ENCODE measurements around the gene VPS13A. TPM values are rescaled to one million over a fixed set of nuclear protein-coding genes. Genes with fewer than 3 reads are reported as not detected.

The VPS13A gene
- total RNA-seq, 1 experiment from 2014 or later: 31.5 TPM

DNA sequence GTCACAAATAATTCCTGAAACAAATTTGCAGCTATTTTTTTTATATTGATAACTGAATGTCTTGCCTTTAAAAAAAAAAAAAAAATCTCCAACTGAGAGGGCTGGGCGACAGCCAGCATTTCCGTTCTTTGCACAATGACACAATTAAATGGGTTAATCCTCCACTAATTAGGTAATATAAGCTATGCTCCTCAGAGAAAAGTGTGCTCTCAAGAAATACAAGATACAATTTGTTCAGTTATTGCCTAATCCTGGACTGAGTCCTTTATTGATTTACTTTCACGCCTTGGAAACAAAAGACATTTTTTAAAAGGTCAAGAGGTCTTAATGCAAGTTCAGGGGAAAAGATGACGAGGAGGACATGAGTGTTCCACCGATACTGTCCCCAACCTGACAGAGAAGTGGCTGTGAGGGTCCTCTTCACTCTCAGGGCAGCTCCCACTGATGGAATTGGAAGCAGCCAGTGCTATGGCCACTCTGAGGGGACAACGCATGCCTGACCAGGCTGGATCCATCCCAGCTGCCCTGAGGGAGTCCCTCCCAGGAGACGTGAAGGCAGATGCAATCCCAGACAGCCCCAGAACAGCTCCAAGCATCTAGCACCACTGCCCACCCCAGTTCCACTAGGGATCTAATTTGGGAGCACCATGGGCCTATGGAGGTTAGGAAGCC, 250.1 kb downstream of the VPS13A start:
- Mint-ChIP-seq H3K9me3 (no peaks in the 10 kb centered on the region), H3K4me3 (no peak overlapping the region), H3K4me1 (no peaks in the 10 kb centered on the region), H3K27me3 (ENCODE audit: low read depth) (no peaks in the 10 kb centered on the region), H3K36me3 (peaks cover 34% of the 10 kb centered on the region), H3K27ac (no peak overlapping the region)
- TF ChIP-seq ATF3 (CRISPR knock-in tag; conservative IDR thresholded peaks at IDR 0.05): no peak
- TF ChIP-seq ELF4 (CRISPR knock-in tag; IDR thresholded peaks at IDR 0.05; ENCODE audit: low read depth): no peak
- TF ChIP-seq FOXJ3 (CRISPR knock-in tag; IDR thresholded peaks at IDR 0.05; ENCODE audit: borderline replicate concordance): no peak
- TF ChIP-seq ZNF671 (CRISPR knock-in tag; IDR thresholded peaks at IDR 0.05): no peak
- no peak for TF ChIP-seq RELA (CRISPR knock-in tag; IDR thresholded peaks at IDR 0.05; ENCODE audit: borderline replicate concordance)
- TF ChIP-seq SP1 (CRISPR knock-in tag; conservative IDR thresholded peaks at IDR 0.05): no peak
- TF ChIP-seq, protein P1, sequence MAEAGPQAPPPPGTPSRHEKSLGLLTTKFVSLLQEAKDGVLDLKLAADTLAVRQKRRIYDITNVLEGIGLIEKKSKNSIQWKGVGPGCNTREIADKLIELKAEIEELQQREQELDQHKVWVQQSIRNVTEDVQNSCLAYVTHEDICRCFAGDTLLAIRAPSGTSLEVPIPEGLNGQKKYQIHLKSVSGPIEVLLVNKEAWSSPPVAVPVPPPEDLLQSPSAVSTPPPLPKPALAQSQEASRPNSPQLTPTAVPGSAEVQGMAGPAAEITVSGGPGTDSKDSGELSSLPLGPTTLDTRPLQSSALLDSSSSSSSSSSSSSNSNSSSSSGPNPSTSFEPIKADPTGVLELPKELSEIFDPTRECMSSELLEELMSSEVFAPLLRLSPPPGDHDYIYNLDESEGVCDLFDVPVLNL (CRISPR knock-in tag; IDR thresholded peaks at IDR 0.05; ENCODE audit: borderline replicate concordance, low read depth): no peak
- TF ChIP-seq HMGA2 (CRISPR knock-in tag; IDR thresholded peaks at IDR 0.05): no peak
- no peak for TF ChIP-seq NFE2L1 (CRISPR knock-in tag; IDR thresholded peaks at IDR 0.05)
- TF ChIP-seq TEAD4 (CRISPR knock-in tag; IDR thresholded peaks at IDR 0.05): no peak
- TF ChIP-seq MXD4 (CRISPR knock-in tag; IDR thresholded peaks at IDR 0.05; ENCODE audit: borderline replicate concordance): no peak
- TF ChIP-seq IRF2 (CRISPR knock-in tag; IDR thresholded peaks at IDR 0.05; ENCODE audit: borderline replicate concordance, low read depth): no peak
- TF ChIP-seq ZNF281 (CRISPR knock-in tag; IDR thresholded peaks at IDR 0.05): no peak
- TF ChIP-seq IRF1 (CRISPR knock-in tag; IDR thresholded peaks at IDR 0.05): no peak
- no peak for TF ChIP-seq OVOL2 (CRISPR knock-in tag; IDR thresholded peaks at IDR 0.05; ENCODE audit: borderline replicate concordance)
- no peak for TF ChIP-seq GTF2I (CRISPR knock-in tag; conservative IDR thresholded peaks at IDR 0.05)
- no peak for ATAC-seq
- CTCF ChIA-PET: interaction anchor here (1.0 kb wide), 1 partner anchor 38 kb away, joined by 3 read pairs; no protein-coding TSS in a partner anchor
- POLR2A ChIA-PET: no interaction called here
- DNase-seq (ENCODE audit: low spot score): no peak

DNA sequence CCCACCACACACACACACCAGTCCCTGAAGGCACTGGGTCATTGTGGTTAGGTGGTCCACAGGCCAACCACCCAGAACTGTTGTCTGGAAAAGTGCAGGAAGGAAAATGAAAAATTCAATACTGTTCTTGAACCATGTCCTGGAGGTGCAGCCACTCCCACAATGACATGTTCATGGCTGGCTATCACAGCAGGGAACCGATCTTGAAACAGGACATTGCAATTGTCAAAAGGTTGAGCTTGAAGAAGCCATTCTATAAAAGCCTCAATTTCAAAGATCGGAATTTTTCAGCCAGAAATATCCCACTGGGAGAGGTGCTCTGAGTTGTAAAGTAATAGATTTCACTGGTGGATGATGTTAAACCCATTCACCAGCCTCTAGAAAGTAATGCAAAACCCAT, 252.6 kb downstream of the VPS13A start:
- Mint-ChIP-seq H3K4me1 (peaks cover 12% of the 10 kb centered on the region), H3K4me3 (no peak overlapping the region), H3K27me3 (ENCODE audit: low read depth) (no peaks in the 10 kb centered on the region), H3K27ac (no peak overlapping the region), H3K9me3 (no peaks in the 10 kb centered on the region), H3K36me3 (peaks cover 25% of the 10 kb centered on the region)
- CTCF ChIA-PET: no interaction called here
- DNase-seq (ENCODE audit: low spot score) (no peak), ATAC-seq (no peak)
- TF ChIP-seq ZNF281 (CRISPR knock-in tag; IDR thresholded peaks at IDR 0.05): no peak
- POLR2A ChIA-PET: no interaction called here

Data from WTC11 (cell line).